ENCODE results near the gene BICDL1.

DNA sequence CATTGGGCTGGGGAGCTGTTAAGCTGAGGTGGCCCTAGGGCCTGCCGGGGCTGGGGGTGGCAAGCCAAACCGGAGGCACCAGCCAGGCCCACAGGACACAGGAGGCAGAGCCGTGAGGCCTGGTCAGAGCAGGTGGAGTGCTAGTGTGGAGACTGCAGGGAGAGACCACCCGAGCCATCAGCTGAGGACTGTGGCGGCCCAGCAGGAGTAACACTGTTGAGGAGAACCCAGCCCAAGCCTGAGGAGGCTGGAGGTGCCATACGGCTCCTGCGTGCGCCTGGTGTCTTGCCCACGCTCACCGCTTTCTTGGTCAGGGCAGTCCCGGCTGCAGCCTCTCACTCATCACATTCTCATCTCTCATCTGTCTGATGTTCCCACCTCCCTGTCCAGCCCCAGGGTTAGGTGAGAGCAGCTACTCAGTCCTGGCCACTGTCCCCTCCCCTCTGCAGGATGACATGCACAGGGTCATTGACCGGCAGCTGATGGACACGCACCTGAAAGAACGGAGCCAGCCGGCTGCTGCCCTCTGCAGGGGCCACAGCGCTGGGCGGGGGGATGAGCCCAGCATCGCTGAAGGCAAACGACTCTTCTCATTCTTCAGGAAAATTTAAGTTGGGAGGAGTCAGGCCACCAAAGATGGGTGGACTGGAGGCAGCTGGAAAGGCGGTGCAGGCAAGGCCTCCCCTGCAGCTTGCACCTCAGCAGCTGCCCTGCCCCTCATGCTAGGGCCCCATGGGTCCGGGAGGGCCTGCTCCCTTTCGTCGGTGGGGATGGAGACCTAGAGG lies 103.7 kb downstream of the BICDL1 start:
- no peak for TF ChIP-seq POLR2A (IDR thresholded peaks at IDR 0.05)
- TF ChIP-seq, protein P1, sequence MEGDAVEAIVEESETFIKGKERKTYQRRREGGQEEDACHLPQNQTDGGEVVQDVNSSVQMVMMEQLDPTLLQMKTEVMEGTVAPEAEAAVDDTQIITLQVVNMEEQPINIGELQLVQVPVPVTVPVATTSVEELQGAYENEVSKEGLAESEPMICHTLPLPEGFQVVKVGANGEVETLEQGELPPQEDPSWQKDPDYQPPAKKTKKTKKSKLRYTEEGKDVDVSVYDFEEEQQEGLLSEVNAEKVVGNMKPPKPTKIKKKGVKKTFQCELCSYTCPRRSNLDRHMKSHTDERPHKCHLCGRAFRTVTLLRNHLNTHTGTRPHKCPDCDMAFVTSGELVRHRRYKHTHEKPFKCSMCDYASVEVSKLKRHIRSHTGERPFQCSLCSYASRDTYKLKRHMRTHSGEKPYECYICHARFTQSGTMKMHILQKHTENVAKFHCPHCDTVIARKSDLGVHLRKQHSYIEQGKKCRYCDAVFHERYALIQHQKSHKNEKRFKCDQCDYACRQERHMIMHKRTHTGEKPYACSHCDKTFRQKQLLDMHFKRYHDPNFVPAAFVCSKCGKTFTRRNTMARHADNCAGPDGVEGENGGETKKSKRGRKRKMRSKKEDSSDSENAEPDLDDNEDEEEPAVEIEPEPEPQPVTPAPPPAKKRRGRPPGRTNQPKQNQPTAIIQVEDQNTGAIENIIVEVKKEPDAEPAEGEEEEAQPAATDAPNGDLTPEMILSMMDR (IDR thresholded peaks at IDR 0.05) = no peak
